Measurements from ENCODE around the gene STPG2. TPM values are rescaled to one million over a fixed set of nuclear protein-coding genes. Genes with fewer than 3 reads are reported as not detected.

STPG2 gene
- total RNA-seq, result not detected in 2 replicates

DNA sequence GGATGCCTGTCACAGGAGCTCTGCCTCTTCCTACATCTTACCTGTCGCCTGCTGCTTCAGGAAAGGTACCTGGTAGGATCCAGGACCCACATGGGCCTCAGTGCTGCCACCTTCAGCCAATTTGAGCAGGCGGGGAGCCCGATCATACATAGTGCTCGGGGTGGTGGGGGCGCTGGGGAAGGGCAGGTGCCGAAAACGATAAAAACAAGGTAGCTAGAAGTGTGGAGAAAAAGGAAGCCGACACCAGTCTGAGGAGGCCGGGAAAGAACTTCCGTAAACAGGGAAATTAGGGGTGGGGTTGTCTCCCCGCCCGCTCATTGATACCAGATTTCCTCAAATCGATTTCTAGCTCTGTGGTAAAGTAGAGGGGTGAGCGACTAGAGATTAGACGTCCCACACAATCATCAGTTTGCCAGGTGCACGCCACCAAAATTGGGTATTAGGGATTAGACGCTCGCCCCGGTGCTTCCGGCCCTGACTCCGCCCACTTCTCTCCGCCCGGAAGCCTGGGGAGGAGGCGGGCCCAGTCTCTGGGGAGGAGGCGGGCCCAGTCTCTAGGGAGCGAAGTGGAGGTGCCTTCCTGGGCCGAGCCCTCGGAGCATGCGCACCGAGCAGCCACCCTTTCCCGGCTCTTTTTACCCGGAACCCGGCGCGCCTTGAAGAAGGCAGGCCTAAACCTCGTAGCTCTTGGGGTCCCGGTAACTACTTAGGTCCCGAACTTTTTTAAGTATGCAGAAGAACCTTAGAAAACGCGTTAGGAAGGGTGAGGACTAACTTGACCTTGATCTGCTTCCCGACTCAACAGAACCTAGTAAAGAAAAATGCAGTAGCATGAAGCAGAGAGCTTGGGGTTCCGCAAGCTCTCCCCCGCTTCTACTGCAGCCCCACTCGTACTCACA, at the start of gene STPG2:
STPG2 (minus strand) TSS at position 476 of the 899 bp plus-strand sequence.

Other genes with a start within 250 kb of the STPG2 start
- 85.9 and 103 TPM in 2 replicates for gene RAP1GDS1, start 117.9 kb upstream of the STPG2 start, total RNA-seq